HG03432 (cell line): ENCODE measurements around the gene RPL27.
"Not testable (repeated sequence)": the region's sequence is repeated elsewhere in the genome, so short reads cannot be mapped to it uniquely, and the experiment has no call there.

Source experiments
- ATAC-seq: cut with Tn5 transposase; IDR thresholded peaks from one replicate; pipeline ENCODE4 v1.9.1; 2021; ENCODE audit warnings: mild to moderate bottlenecking, moderate library complexity; ENCODE audit not compliant: unreplicated experiment

The RPL27 gene

DNA sequence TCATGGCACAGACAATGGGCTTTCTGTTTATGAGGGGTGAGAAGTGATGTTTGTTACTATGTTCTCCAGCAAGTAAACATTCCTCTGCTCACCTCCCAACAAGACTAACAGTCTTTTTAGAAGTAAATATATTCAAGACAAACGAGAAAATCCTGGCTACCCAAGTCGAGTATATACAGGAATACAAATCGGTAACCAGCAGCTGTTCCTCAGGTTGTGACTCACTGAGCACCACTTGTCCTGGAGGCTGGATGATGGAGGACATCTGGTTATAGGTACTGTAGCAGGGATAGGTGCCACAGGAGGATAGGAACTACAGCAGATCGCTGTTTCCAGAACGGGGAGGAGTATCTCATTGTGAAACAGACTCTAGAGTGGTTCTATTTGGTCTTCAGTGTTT is 5.3 kb upstream of the RPL27 start:
- ATAC-seq: no peak

DNA sequence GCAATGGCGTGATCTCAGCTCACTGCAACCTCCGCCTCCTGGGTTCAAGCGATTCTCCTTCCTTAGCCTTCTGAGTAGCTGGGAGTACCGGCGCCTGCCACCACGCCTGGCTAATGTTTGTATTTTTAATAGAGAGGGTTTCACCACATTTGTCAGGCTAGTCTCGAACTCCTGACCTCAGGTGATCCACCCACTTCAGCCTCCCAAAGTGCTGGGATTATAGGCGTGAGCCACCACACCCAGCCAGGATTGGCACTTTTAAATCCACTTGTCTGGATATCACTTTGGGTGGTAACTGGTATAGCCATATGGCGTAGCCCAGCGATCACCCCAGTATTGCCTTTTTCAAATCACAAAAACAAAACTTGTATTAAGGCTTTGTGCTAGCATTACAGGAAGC is 4.3 kb upstream of the RPL27 start:
- ATAC-seq: not testable (repeated sequence)

GRCh38 chr17:42997390-42997983 is 732 bp upstream of the RPL27 start:
- no peak for ATAC-seq

DNA sequence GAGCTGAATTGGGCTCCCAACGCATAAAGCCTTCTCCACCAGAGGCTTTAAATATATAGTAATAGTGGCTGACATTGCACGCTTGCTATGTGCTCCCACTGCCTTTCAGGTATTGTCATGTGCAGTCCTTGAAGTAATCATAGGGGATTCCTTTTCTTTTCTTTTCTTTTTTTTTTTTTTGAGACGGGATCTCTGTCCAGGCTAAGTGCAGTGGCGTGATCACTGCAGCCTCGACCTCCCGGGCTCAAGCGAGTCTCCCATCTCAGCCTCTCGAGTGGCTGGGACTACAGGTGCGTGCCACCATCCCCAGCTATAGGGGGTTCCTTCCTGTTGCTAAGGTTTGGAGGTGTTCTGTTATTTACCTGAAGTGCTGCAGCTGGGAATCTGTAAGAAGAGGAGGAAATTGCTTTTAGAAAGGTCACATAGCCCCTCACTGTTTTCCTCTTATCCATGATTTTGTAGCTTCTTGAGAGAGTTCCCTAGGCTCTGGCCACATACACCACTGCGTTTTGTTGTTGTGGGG is 845 bp downstream of the RPL27 start:
- ATAC-seq: no peak

DNA sequence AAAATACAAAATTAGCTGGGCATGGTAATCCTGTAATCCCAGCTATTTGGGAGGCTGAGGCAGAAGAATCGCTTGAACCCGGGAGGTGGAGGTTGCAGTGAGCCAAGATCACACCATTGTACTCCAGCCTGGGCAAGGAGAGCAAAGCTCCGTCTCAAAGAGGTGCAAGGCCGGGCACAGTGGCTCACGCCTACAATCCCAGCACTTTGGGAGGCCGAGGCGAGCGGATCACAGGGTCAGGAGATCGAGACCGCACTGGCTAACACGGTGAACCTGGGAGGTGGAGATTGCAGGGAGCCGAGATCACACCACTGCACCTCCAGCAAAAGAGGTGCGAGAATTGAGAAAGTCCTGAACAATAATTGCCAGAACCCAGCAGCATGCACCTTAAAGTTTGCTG is 2.7 kb downstream of the RPL27 start:
- ATAC-seq: not testable (repeated sequence)

- no peak for ATAC-seq
Measured at GRCh38 chr17:43003542-43004172, 5.4 kb downstream of the RPL27 start.

DNA sequence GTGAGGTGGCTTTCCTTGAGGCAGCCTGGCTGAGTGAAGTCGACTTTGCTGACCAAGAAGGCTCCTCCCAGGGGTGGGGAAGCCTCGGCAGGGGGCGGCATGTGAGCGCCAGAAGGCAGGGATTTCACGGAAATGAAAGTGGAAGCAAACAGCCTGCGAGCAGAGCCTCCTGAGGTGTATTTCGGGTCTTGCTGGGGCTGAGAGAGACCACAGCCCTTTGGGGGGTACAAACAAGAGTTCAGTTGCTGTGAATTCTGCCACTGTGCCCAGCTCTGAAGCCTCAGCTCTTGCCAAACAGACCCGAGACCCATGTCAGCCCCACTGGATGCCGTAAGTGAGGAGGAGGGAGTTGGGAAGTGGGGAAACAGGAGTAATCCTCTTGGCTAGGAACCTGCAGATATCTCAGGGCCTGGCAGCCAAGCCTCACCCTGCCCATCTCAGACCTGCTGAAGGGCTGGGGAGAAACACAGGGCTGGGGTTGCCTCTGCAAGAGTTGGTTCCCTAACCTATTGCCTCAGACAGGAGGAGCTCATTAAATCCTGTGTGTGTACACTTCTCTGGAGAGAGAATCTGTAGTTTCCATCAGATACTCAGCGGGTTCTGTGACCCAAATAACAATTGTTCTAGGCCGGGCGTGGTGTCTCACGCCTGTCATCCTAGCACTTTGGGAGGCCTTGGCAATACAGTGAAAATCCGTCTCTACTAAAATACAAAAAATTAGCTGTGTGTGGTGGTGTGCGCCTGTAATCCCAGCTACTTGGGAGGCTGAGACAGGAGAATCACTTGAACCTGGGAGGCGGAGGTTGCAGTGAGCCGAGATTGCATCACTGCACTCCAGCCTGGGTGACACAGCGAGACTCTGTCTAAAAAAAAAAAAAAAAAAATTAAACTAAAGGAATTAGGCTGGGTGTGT is 8.7 kb downstream of the RPL27 start, which contains the start of gene IFI35:
Gene IFI35, plus strand, starts transcription at position 146 of the 913 bp plus-strand sequence. Its CDS starts 164 bp downstream, at position 310.
- peak; percentile 84 for ATAC-seq

DNA sequence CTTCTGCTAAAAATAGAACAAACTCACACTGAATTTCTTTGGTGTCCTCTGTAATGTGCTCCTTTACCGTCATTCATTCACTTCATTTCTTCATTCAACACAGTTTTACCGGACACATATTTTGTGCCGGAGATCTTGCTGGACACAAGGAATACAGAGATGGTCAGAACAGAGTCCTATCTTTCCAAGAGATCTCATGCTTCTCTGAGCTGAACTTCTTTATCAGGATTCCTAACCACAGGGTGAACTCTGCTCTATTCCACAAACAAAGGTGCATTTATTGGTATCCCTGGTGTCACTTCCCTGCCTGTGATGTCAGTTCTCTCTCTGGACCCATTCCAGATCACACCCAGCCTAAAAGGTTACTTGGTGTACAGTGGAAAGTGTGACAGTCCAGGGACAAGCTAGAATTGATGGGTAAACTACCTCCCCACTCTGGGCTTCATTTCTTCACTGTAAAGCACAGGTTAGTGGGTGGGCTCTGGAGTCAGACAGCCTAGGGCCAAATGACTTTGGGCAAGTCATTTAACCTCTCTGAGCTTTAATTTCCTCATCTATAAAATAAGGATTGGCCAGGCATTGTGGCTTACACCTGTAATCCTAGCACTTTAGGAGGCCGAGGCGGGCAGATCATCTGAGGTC is 12.6 kb downstream of the RPL27 start:
- ATAC-seq: no peak

- no peak for ATAC-seq
Measured at GRCh38 chr17:43011728-43012472, 13.7 kb downstream of the RPL27 start.

DNA sequence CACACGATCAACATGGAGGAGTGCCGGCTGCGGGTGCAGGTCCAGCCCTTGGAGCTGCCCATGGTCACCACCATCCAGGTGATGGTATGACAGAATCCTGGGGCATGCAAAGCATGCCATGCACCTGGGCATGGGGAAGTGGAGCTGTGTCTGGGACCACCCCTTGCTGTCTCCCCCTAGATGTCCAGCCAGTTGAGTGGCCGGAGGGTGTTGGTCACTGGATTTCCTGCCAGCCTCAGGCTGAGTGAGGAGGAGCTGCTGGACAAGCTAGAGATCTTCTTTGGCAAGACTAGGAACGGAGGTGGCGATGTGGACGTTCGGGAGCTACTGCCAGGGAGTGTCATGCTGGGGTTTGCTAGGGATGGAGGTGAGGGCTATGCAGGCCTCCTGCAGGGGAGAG is 15.1 kb downstream of the RPL27 start:
- ATAC-seq: no peak

- ATAC-seq: no peak
Measured at GRCh38 chr17:43014020-43014648, 15.9 kb downstream of the RPL27 start.

DNA sequence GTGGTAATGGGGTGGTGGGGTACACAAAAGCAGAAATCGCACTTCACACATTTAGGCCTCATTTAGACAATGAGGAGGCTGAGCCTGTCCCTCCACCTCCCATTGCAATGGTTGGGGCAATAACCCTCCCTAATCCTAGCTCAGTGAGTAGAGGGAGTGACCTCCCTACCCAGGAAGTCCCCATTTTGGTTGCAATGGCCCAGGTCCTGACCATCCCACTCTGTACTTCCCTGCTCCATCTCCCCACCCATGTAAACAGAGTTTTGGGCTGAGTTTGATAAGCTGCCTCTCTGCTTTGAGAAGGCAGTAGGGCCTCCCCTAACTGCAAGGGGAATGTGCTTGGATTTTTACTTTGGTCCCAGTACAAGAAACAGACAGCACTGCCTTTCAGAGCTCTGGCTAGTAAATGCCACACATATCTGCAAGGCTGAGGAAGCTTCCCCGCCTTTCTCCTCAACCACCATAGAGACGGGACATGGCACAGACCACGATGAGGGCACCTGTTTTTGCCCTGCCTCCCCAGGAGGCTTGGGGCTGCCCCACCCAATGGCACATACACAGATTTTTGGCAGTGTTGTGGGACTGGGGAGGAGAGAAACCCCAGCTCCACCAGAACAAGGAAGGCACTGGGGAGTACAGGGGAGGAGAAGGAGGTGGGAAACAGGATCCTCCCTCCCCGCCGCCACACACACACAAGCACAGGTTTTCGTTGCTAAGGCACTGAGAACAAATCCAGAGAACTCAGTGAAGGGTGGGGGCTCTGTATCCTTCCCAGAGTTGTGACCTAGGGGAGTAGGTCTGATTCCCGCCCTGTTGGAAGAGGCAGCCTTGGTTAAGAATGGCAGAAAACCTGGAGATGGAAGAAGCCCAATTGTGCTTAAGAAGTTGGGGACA is 16.7 kb downstream of the RPL27 start:
- no peak for ATAC-seq

DNA sequence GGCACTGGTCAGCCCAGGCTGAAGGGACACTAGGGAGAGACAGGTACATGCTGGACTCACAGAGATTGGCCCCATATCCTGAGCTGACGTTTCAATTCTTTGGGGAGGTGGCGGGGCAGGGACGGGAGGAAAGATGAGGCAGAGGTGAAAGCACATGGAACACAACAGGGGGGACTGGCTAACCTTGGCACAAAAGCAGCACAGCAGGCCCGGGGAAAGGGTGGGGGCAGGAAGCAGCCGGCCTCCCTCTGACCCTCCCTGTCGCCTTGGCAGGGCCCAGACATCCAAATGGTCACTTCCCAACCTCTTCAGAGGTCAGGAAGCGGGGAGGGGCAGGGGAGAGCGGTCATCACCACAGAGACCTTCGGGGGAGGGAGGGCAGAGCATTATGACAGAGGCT is 17.4 kb downstream of the RPL27 start:
- no peak for ATAC-seq

DNA sequence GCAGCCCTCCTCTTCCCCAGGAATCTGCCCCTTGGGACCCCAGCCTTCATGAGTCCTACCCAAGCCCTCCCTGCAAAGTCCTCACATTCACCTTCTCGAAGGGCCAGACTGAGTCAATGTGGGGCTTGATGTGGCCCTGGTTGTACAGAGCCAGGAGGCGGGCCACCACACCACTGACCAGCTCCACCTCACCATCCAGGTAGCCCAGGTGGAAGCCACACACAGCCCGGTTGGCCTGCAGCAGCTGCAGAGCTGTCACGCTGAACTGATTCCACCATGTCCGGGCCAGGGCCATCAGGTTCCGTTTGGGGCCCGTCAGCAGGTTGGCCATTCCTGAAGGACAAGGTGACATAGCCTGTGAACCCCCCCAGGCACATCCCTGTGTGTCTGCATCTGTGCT is 18.0 kb downstream of the RPL27 start:
- no peak for ATAC-seq

- ATAC-seq: no peak
Measured at GRCh38 chr17:43018008-43018853, 20.0 kb downstream of the RPL27 start.

- ATAC-seq: no peak
Measured at GRCh38 chr17:43018932-43019331, 20.7 kb downstream of the RPL27 start.

- no peak for ATAC-seq
Measured at GRCh38 chr17:43019418-43019817, 21.2 kb downstream of the RPL27 start.

GRCh38 chr17:43020030-43020621 is 21.9 kb downstream of the RPL27 start:
- no peak for ATAC-seq
